NCI-H526 treated with DMSO at 0.1 percent for 48 hours (cell line): ENCODE data around the gene PNLIPRP2.

ENCODE experiments used
- DNase-seq: peaks from one replicate; lab custom pipeline; 2025; lab: John Stamatoyannopoulos, UW

PNLIPRP2 gene

DNA sequence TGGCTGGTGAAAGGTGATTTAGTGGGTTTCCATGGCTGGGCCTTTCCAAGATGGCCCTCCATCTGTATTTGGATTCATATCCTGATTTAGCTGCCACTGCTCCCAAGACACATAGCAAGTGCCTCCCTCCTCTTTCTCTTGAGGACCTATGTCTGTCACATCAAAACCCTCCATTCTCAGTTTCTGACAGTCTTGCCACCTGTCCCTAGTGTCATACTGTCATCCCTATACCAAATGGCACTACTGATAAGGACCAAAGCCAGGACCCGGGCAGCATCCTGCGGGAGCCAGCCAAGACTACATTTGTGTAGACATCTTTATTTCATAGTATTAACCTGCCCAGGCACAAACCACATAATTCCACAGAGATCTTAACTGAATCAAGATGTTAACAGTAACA is 34.8 kb downstream of the PNLIPRP2 start:
- DNase-seq: no peak

DNA sequence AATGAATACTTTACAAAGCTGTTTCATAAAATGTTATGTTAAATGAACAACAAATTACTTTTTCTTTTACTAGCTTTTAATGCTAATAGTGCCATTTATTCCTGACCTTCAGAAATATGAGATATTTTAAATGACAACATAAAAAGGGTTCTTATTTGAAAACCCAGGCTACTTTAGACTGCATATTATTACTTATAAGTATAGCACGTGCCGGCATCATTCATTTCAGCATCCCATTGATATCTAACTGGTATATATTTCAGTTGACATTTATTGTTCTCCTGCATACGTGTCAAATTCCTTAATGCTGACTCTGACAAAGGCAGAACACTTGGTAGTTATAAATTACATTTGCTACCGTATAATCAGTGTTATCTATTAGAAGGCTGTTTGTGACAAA is 35.3 kb downstream of the PNLIPRP2 start:
- DNase-seq: no peak

DNA sequence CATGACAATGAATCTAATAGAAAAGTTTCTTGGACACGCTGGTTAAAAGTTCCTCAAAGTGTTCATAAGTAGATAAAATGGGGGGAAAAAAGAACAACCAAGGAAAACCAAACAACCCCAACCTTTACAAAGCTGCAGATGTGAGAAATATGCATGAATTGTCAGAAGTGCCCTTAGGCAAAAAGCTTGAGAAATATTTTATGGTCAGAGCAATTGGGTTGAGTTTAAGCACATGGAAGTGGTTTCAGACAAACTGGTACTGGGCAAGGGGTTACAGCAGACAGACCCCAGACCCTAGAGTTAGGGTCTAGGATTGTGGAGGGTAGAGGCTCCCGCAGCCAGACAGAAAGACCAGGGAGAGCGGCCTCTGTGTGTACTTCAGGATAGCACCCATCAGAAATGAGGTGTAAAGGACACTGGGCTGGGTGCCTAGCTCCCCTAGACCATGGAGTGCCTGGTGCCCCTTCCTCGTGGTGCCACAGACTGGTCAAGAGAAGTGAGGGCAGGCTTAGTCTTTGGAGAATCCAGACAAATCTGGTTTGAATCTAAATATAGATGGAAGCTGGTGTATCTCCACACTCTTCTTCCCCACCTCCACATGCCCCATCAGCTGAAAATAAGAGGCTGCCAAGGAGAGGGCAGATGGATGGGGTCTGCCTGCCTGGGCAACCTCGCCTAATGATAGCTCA is 37.3 kb downstream of the PNLIPRP2 start:
- DNase-seq: no peak

DNA sequence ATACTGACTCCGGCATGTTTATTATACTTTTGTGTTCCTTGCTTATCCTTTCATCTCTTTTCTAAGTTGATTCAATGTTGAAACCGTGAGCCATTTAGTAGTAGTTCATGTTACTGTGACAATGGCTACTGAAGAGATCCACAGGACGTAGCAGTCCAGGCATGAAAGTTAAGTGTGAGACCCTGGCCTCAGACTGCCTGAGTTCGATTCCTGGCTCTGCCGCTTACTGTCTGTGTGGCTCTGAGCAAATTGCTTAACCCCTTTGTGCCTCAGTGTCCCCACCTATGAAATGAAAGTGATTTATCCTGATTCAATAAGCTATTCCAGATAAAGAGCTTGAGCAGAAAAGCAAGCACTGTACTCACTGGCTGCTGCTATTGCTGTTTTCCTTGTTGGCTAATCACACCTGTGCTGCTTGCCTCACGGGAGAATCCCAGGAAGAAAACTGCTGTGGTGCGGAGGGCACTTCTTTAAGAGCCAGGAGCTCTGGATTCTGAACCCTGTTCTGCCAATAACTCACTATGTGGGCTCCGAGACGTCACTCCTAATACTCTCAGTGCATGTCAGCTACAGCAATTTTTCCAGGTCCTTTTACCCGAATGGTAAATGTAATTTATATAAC is 38.4 kb downstream of the PNLIPRP2 start:
- no peak for DNase-seq

DNA sequence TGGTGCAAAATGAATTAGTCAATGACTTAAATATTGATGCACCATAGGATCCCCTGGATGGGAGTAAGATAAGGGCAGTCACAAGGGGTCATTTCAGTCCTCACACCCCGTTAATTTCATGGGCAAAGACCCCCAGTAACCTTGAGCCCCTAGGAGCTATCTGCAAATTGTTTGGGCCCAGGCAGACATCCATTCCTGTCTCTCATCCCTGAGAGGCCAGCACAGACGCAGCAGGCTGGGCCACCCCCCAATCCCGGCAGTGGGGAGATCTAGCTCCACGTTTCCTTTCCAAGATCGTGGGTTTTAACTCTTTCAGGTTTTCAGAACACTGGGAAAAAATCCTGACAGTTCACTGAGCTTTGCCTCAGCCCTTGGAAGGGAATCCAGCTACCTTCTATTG is 40.1 kb downstream of the PNLIPRP2 start:
- DNase-seq: no peak

DNA sequence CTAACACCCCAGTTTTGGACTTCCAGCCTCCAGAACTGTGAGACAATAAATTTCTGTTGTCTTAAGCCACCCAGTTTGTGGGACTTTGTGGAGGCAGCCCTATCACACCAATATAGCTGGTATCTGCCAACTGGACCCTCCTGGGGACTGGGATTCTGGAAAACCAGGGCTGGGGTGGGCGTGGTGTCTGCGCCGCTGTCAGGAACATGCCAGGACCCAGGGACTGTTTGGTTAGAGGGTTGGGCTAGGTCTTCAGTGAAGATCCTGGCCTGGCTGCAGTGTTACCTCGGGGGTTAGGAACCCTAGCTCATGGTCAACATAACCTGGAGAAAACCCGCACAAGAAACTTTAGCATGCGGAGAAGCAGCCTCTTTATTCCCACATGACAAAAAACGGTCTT is 42.6 kb downstream of the PNLIPRP2 start:
- DNase-seq: no peak

DNA sequence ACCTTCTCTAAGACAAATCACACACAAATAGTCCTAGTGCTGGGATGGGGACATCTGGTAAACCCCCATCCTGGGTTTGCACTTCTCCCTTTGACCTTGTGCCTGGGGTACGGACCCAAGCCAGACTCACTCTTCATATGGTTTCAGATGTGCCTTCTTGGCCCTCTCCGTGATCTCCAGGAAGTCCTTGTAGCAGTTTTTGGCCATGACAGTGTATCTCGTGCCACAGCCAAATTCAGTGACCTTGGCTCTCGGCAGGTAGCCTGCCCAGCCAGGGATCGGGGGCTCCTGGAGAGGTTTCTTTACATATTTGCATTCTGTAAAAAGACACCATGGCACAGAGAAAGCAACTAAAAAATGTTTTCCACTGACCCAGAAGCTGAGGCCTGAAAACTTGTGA is 43.9 kb downstream of the PNLIPRP2 start:
- no peak for DNase-seq

DNA sequence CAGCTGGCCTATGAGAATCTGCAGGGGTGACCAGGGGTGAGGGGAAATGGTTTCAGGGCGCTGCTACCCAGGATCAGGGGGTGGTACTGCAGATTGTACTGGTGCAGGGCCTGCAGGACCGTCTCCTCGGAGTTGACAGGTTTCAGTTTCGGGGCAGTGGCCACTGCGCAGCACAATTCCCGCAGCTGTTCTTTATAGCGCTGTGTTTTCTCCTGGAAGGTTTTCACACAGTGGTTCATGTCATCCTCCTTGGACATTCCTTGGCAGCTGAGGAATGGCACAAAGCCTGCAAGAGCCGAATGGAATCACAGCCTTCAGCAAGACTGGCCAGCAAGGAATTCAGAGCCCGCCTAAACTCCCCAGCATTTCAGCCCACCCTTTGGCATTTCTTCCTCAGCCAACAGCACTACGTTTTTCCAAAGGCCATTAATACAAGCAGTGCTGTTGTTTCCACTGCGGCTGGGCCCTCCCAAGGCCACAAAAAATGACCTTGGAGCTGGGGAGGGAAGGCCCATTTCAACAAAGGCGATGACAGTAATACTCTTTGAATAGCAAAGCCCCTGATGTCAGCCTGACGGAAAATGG is 44.9 kb downstream of the PNLIPRP2 start:
- DNase-seq: no peak

DNA sequence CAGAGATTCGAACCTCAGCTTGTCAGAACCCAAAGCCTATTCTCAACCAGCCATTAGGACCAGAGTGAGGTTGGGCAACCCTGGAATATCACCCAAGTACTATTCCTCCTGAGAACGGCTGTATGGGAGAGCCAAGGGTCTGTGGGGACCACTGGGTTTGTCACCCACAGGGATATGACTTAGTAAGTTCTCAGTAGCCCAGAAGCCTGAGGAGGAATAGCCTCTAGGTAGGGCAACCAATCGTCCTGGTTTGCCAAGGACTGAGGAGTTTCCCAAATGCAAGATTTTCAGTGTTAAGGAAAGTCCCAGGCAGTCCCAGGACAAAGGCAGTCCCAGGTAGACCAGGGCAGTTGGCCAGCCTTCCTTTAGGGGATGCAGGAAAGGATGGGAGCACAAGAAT is 46.7 kb downstream of the PNLIPRP2 start:
- DNase-seq: no peak

DNA sequence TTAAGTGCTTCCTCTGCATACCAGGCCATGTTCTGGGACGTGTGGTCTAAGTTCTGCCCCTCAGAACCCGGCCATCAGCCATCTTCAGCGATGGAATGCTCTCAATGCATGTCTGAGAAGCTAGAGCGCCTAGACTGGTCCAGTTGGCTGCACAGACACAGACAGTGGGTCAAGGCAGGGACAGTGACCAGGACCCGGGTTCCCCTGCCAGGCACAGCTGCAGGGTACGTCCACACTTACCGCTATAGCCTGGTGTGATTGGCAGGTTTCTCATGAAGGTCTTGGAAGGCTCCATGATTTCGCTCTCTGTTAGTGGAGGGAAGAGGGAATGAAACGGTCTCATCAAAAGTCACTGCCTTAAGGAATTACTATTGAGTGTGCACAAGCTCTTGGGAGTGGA is 47.3 kb downstream of the PNLIPRP2 start:
- no peak for DNase-seq

DNA sequence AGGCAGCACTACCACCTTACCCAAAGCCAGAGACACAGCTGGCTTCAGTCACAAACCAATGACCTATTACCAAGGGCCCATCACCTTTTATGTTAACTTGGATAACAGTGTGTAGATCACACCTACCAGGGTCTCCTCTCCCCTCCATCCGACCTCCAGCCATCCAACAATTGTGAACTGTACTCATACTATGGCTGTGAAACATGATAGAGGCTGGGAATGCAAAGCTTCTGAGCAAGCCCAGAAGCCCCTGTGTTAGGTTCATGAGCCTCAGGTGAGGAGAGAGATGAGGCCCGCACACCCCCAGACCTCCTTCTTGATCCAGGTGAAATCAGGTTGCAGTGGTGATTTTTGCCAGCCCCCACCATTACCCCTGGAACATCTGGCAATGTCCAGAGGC is 47.7 kb downstream of the PNLIPRP2 start:
- DNase-seq: no peak

DNA sequence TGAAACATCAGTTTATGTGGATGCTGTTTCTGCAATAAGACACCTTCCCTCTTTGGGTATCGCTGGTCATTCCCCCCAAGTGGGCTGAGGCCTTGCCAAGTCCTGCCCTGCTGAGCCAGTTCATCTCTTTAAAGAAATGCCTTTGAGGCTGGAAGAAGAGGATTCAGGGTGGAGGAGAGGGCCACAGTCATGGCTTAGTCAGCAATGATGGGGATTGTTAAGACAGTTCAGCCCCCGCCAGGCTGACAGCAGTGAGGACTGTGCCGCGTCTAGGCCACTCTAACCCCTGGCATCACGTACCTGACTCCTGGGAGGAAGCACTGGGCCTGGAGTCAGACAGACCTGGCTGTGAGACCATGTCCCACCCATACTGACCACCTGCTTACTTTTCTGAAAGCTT is 48.3 kb downstream of the PNLIPRP2 start:
- DNase-seq: no peak

DNA sequence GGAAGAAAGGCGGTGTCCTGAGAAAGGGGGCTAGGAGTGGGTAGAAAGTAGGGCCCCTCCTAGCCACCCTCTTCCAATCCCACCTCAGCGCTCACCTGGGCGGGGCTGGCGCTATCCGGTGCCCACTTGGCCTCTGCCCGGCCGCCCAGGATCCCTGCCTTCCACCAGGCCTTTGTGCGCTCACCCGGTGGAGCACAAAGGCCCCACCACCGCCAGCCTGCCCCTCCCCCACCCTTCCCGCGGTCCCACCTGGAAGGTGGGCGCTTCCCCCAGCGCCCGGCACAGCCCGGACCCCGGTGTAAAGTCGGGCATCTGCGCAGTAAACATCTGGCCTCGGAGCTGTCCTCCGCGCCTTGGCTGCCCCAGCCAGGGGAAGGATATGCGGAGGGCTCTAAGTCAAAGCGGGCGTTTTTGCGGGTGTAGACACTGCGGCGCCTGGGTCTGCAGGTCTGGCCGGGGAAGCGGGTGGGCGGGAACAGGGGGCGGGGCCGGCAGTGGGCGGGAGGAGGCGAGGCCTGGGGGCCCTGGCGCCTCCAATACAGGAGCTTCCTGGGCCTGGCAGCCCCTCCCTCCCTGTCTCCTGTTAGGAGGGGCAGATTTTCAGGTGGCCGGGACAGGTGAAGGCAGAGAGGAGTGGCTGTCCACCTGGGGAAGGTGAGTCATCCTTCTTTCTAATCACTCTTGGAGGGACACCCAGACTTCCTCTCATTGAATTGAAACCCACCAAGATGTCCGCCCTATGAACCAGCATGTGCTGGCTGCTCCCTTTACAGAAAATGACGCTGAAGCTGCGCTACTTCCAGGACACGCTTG is 49.3 kb downstream of the PNLIPRP2 start:
- no peak for DNase-seq

DNA sequence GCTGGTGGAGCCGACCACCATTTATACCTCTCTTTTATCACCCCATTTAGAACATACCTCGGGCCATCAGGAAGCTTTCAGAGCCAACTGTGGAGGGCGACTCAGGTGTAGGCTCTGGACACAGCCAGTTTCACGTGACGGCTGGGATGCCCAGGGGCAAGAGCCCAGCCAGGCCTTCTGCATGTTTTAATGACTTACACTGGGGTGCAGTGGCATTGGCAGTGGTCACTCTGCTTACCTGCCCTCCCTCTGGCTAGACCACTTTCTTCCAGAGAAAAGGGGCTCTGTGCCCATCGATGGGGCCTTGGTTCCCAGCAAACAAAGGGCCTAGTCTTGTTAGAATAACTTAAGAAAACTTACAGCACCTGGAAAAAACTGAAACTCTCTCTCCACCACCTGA is 50.0 kb downstream of the PNLIPRP2 start:
- no peak for DNase-seq

DNA sequence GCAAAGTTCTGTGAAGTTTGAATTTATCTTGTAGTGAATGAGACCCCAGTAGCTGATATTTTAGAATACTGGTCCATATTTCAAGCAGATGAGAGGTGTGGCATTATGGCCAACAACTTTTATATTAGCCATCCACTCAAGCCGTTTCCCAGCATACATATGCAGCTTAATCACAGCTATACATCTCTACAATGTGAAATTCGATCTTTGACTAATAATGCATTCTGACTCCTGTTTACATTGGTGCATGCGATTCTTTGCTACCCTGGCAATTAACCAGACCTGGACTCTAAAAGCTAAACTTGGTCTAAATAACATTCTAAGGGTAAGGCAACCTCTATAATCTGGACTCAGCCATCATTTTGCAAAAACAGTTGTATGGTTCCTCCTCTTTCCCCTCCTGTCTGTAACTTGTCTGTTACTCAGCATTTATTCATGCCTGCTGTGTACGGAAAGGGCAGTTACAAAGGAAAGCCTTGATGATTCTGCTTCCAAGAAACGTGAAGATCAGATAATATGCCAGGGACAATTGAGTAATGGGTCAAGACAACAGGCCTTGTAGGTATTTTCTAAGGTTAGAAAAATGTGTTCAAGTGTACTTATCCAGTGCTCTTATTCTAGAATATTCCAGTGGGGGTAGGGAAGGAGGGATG is 50.6 kb downstream of the PNLIPRP2 start:
- no peak for DNase-seq

DNA sequence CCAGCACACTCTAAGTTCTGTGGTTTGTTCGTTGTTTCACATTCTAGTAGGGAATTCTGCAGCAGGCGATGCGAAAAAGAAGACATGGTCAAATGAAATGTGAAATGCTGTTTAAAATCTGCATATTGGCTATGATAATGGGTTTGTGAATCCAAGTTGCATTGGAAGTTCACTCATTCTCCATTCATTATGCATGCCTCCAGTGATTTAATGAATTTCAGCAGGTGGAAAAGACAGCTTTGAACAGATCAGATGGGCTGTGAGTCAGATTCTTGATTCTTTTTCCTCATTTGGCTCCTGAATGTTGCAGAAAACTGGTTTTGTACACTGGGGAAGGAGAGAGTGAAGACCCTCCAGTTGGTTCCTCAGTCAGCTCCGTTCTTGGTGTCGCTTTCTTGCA is 52.1 kb downstream of the PNLIPRP2 start:
- no peak for DNase-seq

DNA sequence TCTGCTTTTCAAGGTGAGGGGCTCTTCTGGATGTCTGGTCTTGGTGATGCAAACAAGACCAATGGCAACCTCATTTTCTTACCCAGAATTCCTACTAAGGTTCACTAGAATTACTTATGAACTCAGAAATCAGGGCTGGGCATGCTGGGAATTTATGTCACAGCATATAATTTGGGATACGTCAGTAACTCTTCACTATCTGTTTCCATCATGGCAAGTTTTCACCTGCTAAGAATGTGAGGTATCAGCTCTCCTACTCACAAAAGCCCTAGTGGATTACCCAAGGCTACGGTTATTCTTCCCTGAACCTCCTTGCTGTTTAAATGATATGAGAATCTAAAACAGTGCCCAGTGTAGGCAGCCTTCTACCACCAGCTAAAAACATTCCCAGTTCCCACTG is 53.1 kb downstream of the PNLIPRP2 start:
- DNase-seq: no peak

DNA sequence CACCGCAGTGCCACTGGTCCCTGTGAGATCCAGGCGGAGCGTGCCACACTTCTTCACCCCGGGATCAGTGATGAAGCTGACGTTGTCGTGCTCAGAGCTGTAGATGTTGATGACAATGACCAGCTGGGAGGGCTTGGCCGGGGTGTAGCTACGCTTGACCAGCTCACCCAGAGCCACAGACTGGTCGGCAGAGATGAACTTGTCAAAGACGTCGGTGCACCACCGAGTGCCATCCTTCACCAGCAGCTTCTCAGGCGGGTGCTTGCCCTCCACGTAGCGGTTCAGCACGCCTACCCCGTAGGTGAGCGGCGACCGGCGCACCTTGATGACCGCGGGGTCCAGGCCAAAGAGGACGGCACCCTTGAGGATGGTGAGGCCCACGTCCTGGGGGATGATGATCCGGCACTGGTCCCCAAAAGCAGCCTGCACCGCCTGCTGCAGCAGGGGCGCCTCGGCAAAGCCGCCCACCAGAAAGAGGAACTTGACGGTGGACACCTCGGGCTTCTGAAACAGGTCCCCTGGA is 54.2 kb downstream of the PNLIPRP2 start:
- no peak for DNase-seq

DNA sequence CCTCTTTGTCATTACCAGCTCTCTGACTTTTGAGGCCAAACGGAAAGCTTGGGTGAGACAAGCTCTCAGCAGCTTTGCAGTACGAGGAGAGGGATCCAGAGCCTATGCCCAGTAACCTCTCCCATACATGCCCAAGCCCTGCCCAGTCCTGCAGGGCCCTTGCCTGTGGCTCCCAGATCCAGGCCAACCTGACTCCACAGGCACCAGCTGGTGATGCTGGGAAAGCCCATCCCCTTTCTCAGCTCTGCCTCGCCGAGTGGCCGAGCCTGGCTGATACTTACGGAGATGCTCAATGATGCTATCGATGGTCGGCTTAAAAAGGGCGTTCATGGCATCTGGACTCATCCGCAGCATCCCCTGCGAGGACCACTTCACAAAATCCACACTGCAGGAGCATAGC is 55.4 kb downstream of the PNLIPRP2 start:
- no peak for DNase-seq

DNA sequence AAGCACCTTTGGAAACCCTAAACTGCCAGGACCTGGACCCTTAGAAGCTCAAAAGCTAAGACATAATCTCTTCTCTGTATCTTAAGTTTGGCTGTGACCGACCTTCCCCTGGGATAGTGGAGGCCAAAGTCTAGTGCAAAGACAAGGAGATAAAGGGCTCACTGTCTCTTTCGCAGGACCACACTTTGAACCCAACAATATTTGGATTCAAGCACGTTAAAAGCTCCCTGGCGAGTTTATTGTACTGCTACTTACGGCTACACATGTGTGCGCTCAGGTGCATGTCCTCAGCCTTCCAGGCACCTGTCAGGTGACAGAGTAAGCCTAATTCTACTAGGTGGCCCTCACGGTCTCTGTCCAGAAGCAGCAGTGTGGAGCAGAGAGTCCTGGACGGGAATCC is 55.9 kb downstream of the PNLIPRP2 start:
- DNase-seq: no peak

DNA sequence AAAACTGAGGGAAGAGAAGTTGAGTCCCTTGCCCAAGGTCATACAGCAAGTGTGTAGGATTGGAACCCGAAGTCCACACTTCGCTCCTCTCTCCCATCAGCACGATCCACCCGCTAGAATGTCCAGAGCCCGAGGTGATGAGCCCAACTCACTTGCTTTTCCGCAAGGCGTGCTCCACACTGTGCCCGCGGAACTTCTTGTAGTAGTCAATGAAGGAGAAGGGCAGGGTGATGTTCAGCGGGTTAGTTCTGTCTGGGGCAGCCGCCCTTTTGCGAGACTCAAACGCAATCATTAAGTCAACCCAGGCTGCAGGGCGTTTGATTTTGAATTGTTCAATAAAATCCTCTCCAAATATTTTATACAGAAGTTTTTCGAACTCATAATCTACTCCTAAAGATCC is 58.6 kb downstream of the PNLIPRP2 start:
- DNase-seq: no peak

DNA sequence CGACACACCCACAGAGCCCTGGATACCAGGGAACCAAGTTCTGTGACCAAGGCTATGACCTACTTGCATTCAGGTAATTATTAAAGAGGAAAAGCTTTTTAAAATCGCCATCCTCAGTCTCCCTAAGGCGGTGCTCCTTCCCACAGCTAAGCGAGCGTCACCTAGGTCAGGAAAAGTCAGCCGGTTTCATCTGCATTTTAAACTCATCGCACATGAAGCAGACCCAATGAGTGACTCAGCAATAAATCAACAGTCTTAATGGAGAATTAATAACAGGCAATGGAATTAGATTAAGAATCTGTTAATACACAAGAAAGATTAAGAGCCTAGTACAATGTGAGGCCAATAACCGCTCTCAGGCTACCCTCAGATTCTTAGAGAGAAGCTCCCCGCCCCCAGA is 62.4 kb downstream of the PNLIPRP2 start:
- DNase-seq: no peak
